Vein endothelial cell (primary cell): Measurements from ENCODE around the gene PRDM9. TPM values are rescaled to one million over a fixed set of nuclear protein-coding genes. Genes with fewer than 3 reads are reported as not detected.

ENCODE experiments used
- total RNA-seq: library from RNA; depleted of rRNA; stranded (reverse); fragments of >200 nt; gene quantifications from 2 replicates; pipeline ENCODE4 v1.2.3, GENCODE V29; 2012

Gene PRDM9
- not detected in 2 replicates for total RNA-seq

GRCh38 chr5:23507278-23507685 is at the start of gene PRDM9:
TSS of gene PRDM9 (plus strand) at chr5:23507609. CDS start at chr5:23509034, 1,425 bp downstream.

